ENCODE results near the gene SPATC1L. TPM values are rescaled to one million over a fixed set of nuclear protein-coding genes. Genes with fewer than 3 reads are reported as not detected.

Gene SPATC1L
- total and polyA plus RNA-seq, 2 of the 8 experiments (the other 6 are each of a cell fraction or from before 2014, with no cell fraction given): 24.9 to 50.0 TPM

DNA sequence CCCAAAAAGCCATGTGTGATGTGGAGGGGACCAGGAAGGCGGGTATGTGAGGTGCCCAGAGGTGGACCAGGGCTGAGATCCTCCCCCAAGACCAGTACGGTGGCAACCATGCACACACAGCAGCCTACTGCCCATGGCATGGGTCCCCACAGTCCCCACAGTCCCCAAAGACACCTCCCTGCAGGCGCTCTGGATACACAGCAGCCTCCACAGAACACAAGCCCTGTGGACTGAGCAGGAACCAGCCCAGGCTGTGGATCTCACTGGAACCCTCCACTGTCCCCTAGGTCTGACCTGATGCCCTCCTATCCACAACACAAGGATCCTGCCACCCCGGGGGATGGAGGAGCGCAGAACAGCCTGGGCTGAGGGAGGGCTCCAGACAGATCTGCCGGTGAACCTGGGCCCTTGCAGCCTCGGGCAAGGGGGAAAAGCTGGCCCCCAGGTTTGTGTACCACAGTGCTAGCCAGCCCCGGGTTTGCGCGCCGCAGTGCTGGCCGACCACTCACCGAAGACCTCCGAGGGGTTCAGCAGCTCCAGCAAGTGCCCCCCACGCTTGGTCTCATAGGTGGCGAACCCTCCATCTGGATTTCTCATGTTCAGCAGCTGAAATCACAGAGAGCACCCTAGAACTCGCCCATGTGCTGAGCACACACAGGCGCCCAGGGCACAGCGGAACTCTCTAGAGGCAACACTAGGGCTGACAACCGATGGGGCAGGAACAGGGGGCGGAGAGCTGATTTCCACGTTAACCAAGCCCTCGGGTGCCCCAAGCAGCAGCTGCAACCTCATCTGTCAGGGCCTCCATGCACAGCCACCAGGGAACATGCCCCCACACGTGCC lies 22.1 kb upstream of the SPATC1L start:
- H3K18ac ChIP-seq (ENCODE audit: extremely low read depth, low read length): no peak overlapping the region
- peaks cover 5 to 17% of the 10 kb centered on the region in 2 experiments for H4K20me1 ChIP-seq (replicated peaks in 1 of 2; ENCODE audit: control insufficient read depth in 1 of 2, insufficient read depth in 2 of 2, low read length in 2 of 2)
- H3K4ac ChIP-seq (replicated peaks; ENCODE audit: insufficient read length, low read depth, low read length): no peak overlapping the region
- H3K4me1 ChIP-seq (replicated peaks in 1 of 4; ENCODE audit: control insufficient read depth in 3 of 4, insufficient read depth in 4 of 4, low read length in 3 of 4): no peaks in the 10 kb centered on the region
- H2BK20ac ChIP-seq (ENCODE audit: low read length): no peak overlapping the region
- H3K79me2 ChIP-seq (ENCODE audit: control insufficient read depth in 1 of 2, insufficient read depth in 2 of 2, low read length in 2 of 2): no peaks in the 10 kb centered on the region
- H3K9me3 ChIP-seq (ENCODE audit: insufficient read depth in 2 of 2, low read depth in 1 of 2, low read length in 1 of 2): no peaks in the 10 kb centered on the region
- POLR2A ChIA-PET (ENCODE audit: partially characterized antibody): no interaction called here
- no peak overlapping the region for H2BK5ac ChIP-seq (ENCODE audit: low read depth, low read length)
- H3K36me3 ChIP-seq (ENCODE audit: control insufficient read depth in 2 of 4, insufficient read depth in 4 of 4, low read length in 3 of 4): peaks cover 10 to 38% (median 25%) of the 10 kb centered on the region in 4 experiments; a peak in 7 of 8 replicates
- no peak overlapping the region for H2AFZ ChIP-seq (ENCODE audit: low read length)
- H3K27me3 ChIP-seq (replicated peaks in 1 of 4; ENCODE audit: control insufficient read depth in 3 of 4, extremely low read depth in 1 of 4, insufficient read depth in 3 of 4, low read length in 3 of 4): no peaks in the 10 kb centered on the region
- no peaks in the 10 kb centered on the region for H3K23me2 ChIP-seq (ENCODE audit: low read depth, low read length)
- no peak overlapping the region for H4K91ac ChIP-seq (replicated peaks; ENCODE audit: insufficient read length, low read length)
- H3K4me2 ChIP-seq (ENCODE audit: insufficient read depth in 1 of 2, low read depth in 2 of 2, low read length in 2 of 2): no peak overlapping the region
- H3K9ac ChIP-seq (replicated peaks in 1 of 4; ENCODE audit: extremely low read depth in 1 of 4, low read depth in 3 of 4, low read length in 3 of 4): no peak overlapping the region
- no peak for TF ChIP-seq POLR2A (IDR thresholded peaks at IDR 0.05; ENCODE audit: control extremely low read depth in 1 of 2, low read depth in 2 of 2, low read length in 2 of 2)
- no peak for TF ChIP-seq CREB1 (IDR thresholded peaks at IDR 0.05)
- TF ChIP-seq SIRT6 (IDR thresholded peaks at IDR 0.05; ENCODE audit: low read length): no peak
- TF ChIP-seq CTBP2 (IDR thresholded peaks at IDR 0.05; ENCODE audit: borderline replicate concordance, insufficient read depth, insufficient read length, low read length): no peak
- no peak for TF ChIP-seq NRF1 (IDR thresholded peaks at IDR 0.05; ENCODE audit: low read depth, low read length)
- no peak for TF ChIP-seq TCF12 (IDR thresholded peaks at IDR 0.05; ENCODE audit: low read depth, low read length)
- no peak for TF ChIP-seq TBP (IDR thresholded peaks at IDR 0.05; ENCODE audit: low read depth, low read length)
- TF ChIP-seq CEBPB (IDR thresholded peaks at IDR 0.05; ENCODE audit: low read depth, low read length): no peak
- no peak for TF ChIP-seq RXRA (IDR thresholded peaks at IDR 0.05; ENCODE audit: insufficient read depth, low read depth, low read length)
- TF ChIP-seq CTCF (IDR thresholded peaks at IDR 0.05; ENCODE audit: control extremely low read depth in 1 of 3, insufficient read depth in 1 of 3, low read depth in 1 of 3, low read length in 3 of 3): no peak
- TF ChIP-seq BCL11A (IDR thresholded peaks at IDR 0.05; ENCODE audit: low read depth in 2 of 2, low read length in 2 of 2): no peak
- H3K56ac ChIP-seq (replicated peaks; ENCODE audit: insufficient read length, low read depth, low read length): no peak overlapping the region
- H2BK120ac ChIP-seq (replicated peaks; ENCODE audit: low read depth, low read length): no peak overlapping the region
- no peak overlapping the region for H3K27ac ChIP-seq (ENCODE audit: low read depth, low read length)
- FAIRE-seq: no peak
- no peak overlapping the region for H3K14ac ChIP-seq (ENCODE audit: insufficient read length)
- H4K5ac ChIP-seq (ENCODE audit: insufficient read length, low read depth, low read length): no peak overlapping the region
- no peak overlapping the region for H2BK15ac ChIP-seq (ENCODE audit: low read length)
- H3K23ac ChIP-seq (ENCODE audit: insufficient read length): no peak overlapping the region
- H3K79me1 ChIP-seq (ENCODE audit: low read depth, low read length): no peaks in the 10 kb centered on the region
- CTCF ChIA-PET (ENCODE audit: partially characterized antibody): interaction anchor here (0.6 to 1.4 kb wide), 3 partner anchors 19 to 304 kb away, joined by 3 to 4 read pairs (median 3); no protein-coding TSS in a partner anchor
- H4K8ac ChIP-seq (ENCODE audit: extremely low read depth, insufficient read depth, low read length): no peak overlapping the region
- no peak overlapping the region for H2BK12ac ChIP-seq (ENCODE audit: low read depth, low read length)
- 93% methylated on average over 24 of the region's 24 CpGs; no CpG with 5 or more reads in 1 of the 2 experiments for WGBS, 2 experiments (ENCODE audit: extremely low coverage in 1 of 2, insufficient coverage in 1 of 2, insufficient read length in 1 of 2, insufficient replicate concordance in 2 of 2, low coverage in 1 of 2, low lambda C conversion rate in 2 of 2, missing lambda C conversion rate in 1 of 2)
- no peak for DNase-seq (ENCODE audit: low read depth in 1 of 2, low spot score in 2 of 2)
- no peak overlapping the region for H2AK5ac ChIP-seq (ENCODE audit: low read depth, low read length)
- no peak overlapping the region for H3K4me3 ChIP-seq (ENCODE audit: extremely low read depth in 1 of 4, insufficient read depth in 2 of 4, low read depth in 3 of 4, low read length in 4 of 4)
